HG03571 (cell line): ENCODE measurements around the gene GRIN2B.

Source experiments
- ATAC-seq: cut with Tn5 transposase; IDR thresholded peaks from one replicate; pipeline ENCODE4 v1.9.1; 2021; ENCODE audit not compliant: unreplicated experiment

Gene GRIN2B

GRCh38 chr12:13981296-13981962 lies at the start of gene GRIN2B:
Gene GRIN2B (minus strand): TSS chr12:13981602. CDS start chr12:13866208, 115,394 bp downstream.
- ATAC-seq, result no peak

GRCh38 chr12:14026537-14026936 lies 45.1 kb upstream of the GRIN2B start:
- no peak for ATAC-seq

GRCh38 chr12:14024591-14024990 lies 43.2 kb upstream of the GRIN2B start:
- ATAC-seq, result no peak

GRCh38 chr12:14018080-14018479 lies 36.7 kb upstream of the GRIN2B start:
- no peak for ATAC-seq

- ATAC-seq, result no peak
Observed at GRCh38 chr12:14010989-14011388, 29.6 kb upstream of the GRIN2B start.

GRCh38 chr12:14007639-14008038 lies 26.2 kb upstream of the GRIN2B start:
- ATAC-seq, result no peak

- ATAC-seq, result no peak
Observed at GRCh38 chr12:13992585-13992984, 11.2 kb upstream of the GRIN2B start.

- ATAC-seq, result no peak
Observed at GRCh38 chr12:13992106-13992505, 10.7 kb upstream of the GRIN2B start.

GRCh38 chr12:13986031-13986430 lies 4.6 kb upstream of the GRIN2B start:
- no peak for ATAC-seq

- no peak for ATAC-seq
Observed at GRCh38 chr12:13981990-13982389, 588 bp upstream of the GRIN2B start.

GRCh38 chr12:13980538-13981295 lies 685 bp downstream of the GRIN2B start:
- ATAC-seq, result no peak

GRCh38 chr12:13979772-13980378 lies 1.5 kb downstream of the GRIN2B start:
- no peak for ATAC-seq

GRCh38 chr12:13978876-13979275 lies 2.5 kb downstream of the GRIN2B start:
- no peak for ATAC-seq

GRCh38 chr12:13976880-13977279 lies 4.5 kb downstream of the GRIN2B start:
- no peak for ATAC-seq

GRCh38 chr12:13976028-13976584 lies 5.3 kb downstream of the GRIN2B start:
- no peak for ATAC-seq

GRCh38 chr12:13973996-13974395 lies 7.4 kb downstream of the GRIN2B start:
- ATAC-seq, result no peak

- ATAC-seq, result no peak
Observed at GRCh38 chr12:13970803-13971202, 10.6 kb downstream of the GRIN2B start.

GRCh38 chr12:13968281-13968680 lies 13.1 kb downstream of the GRIN2B start:
- no peak for ATAC-seq

GRCh38 chr12:13964666-13965065 lies 16.7 kb downstream of the GRIN2B start:
- ATAC-seq, result no peak

GRCh38 chr12:13962699-13963098 lies 18.7 kb downstream of the GRIN2B start:
- no peak for ATAC-seq

- no peak for ATAC-seq
Observed at GRCh38 chr12:13961971-13962370, 19.4 kb downstream of the GRIN2B start.
